ENCODE data around the gene SOCS3.
A peak's percentile ranks its signal among the peaks of the same experiment; 100 is the strongest.

Gene SOCS3

GRCh38 chr17:78365561-78366108 is 5.8 kb upstream of the SOCS3 start:
- H3K4me1 ChIP-seq (ENCODE audit: control insufficient read depth, insufficient read depth, low read length), result peaks cover 13% of the 10 kb centered on the region
- no peaks in the 10 kb centered on the region for H3K9me3 ChIP-seq (ENCODE audit: control insufficient read depth, low read length)
- H3K9ac ChIP-seq (ENCODE audit: low read length), result peak overlapping the region; percentile 45
- peak; percentile 82 for DNase-seq (ENCODE audit: low read depth)
- H3K27me3 ChIP-seq (replicated peaks; ENCODE audit: control insufficient read depth, insufficient read depth, low read length), result no peaks in the 10 kb centered on the region
- H3K36me3 ChIP-seq (ENCODE audit: control insufficient read depth, insufficient read depth, low read length, severe bottlenecking), result no peaks in the 10 kb centered on the region
- H3K4me3 ChIP-seq (ENCODE audit: low read length), result no peak overlapping the region

DNA sequence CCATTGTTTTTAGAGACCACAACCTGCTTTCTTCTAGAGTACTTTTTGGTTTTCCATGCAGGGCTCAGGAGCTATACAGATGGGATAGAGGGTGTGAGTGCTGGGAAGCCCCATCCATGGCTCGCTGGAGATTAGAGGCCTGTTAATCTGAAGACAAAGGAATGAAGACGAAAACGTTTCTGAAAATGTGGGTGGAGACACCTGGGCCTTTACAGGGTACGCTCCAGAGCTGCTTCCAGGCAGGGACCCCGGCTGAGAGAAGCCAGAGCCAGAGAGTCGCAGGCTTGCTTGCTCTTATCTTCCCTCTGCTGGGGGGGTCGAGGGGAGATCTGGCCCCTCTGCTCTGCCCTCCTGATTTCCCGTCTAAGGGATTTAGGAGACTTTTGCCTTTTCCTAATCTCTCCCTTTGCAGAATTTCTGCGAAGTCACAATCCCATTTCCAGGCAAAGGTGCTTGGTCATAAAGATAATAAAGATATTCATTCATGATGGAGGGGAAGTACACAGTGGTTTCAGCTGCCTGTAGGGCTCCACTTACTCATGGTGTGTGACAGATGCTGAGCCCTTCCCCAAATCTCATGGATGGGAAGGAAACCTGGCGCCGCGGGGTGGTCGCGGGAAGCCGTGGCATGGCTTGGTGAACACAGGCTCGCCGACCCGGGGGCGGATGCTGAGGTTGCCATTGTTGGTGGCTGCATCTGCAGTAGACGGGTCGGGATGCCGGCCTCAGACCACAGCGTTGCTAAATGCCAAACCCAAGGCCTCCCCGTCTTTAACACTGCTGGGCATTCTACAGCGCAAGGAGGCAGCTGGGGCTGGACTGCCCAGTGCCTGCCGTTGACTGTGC is 4.8 kb upstream of the SOCS3 start:
- H3K4me3 ChIP-seq (ENCODE audit: low read length), result no peak overlapping the region
- no peak for DNase-seq (ENCODE audit: low read depth)
- H3K9ac ChIP-seq (ENCODE audit: low read length), result no peak overlapping the region
- H3K27me3 ChIP-seq (replicated peaks; ENCODE audit: control insufficient read depth, insufficient read depth, low read length), result no peaks in the 10 kb centered on the region
- no peaks in the 10 kb centered on the region for H3K36me3 ChIP-seq (ENCODE audit: control insufficient read depth, insufficient read depth, low read length, severe bottlenecking)
- H3K9me3 ChIP-seq (ENCODE audit: control insufficient read depth, low read length), result no peaks in the 10 kb centered on the region
- peaks cover 16% of the 10 kb centered on the region for H3K4me1 ChIP-seq (ENCODE audit: control insufficient read depth, insufficient read depth, low read length)

DNA sequence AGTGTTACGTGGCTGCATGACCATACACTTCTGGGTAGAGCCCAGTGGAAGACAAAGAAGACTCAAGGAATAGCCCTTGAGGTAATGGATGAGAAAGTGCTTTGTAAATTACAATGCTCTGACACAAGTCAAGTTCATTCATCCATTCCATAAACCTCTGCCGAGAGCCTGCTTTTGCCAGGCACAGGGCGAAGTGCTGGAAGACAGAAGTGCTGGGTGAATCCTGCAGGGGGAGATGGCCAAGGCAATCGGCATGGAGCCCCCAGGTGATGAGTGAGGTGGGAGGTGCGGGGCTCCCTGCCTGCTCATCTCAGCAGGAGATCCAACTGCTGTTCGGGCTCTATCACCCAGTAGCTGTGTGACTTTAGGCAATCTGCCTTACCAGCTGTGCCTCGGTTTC is 2.8 kb upstream of the SOCS3 start:
- no peak overlapping the region for H3K4me3 ChIP-seq (ENCODE audit: low read length)
- no peak overlapping the region for H3K9ac ChIP-seq (ENCODE audit: low read length)
- DNase-seq (ENCODE audit: low read depth), result no peak
- H3K4me1 ChIP-seq (ENCODE audit: control insufficient read depth, insufficient read depth, low read length), result peaks cover 20% of the 10 kb centered on the region
- H3K36me3 ChIP-seq (ENCODE audit: control insufficient read depth, insufficient read depth, low read length, severe bottlenecking), result peaks cover 12% of the 10 kb centered on the region
- H3K27me3 ChIP-seq (replicated peaks; ENCODE audit: control insufficient read depth, insufficient read depth, low read length), result no peaks in the 10 kb centered on the region
- no peaks in the 10 kb centered on the region for H3K9me3 ChIP-seq (ENCODE audit: control insufficient read depth, low read length)

GRCh38 chr17:78362232-78362631 is 2.4 kb upstream of the SOCS3 start:
- no peaks in the 10 kb centered on the region for H3K9me3 ChIP-seq (ENCODE audit: control insufficient read depth, low read length)
- H3K27me3 ChIP-seq (replicated peaks; ENCODE audit: control insufficient read depth, insufficient read depth, low read length), result no peaks in the 10 kb centered on the region
- H3K4me1 ChIP-seq (ENCODE audit: control insufficient read depth, insufficient read depth, low read length), result peaks cover 23% of the 10 kb centered on the region
- no peak for DNase-seq (ENCODE audit: low read depth)
- H3K9ac ChIP-seq (ENCODE audit: low read length), result no peak overlapping the region
- peaks cover 16% of the 10 kb centered on the region for H3K36me3 ChIP-seq (ENCODE audit: control insufficient read depth, insufficient read depth, low read length, severe bottlenecking)
- H3K4me3 ChIP-seq (ENCODE audit: low read length), result no peak overlapping the region

DNA sequence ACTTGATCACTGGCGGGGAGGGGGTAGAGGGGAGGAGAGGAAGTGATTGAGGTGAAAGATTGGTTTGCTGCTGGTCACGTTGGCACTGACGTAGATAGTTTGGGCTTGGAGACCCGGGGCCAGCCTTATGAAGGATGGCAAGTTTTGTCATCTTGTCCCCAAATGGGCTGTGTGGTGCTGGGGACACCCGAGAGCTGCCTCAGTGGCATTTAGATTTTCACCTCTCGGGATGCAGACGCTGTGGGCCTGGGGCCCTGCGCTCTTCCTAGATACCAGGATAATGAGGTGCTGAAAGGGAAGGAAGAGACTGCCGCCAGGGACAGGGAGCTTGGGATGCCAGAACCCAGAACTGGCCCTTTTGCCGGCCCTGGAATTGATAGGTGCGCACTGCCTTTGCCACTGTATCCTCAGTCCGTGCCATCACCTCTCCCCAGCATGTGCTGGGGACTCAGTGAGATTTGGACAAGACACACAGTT is 1.4 kb upstream of the SOCS3 start:
- Histone ChIP-seq H3K9me3 (ENCODE audit: control insufficient read depth, low read length) (no peaks in the 10 kb centered on the region), H3K9ac (ENCODE audit: low read length) (peak overlapping the region; percentile 85), H3K4me3 (ENCODE audit: low read length) (no peak overlapping the region), H3K27me3 (replicated peaks; ENCODE audit: control insufficient read depth, insufficient read depth, low read length) (no peaks in the 10 kb centered on the region), H3K4me1 (ENCODE audit: control insufficient read depth, insufficient read depth, low read length) (peaks cover 27% of the 10 kb centered on the region), H3K36me3 (ENCODE audit: control insufficient read depth, insufficient read depth, low read length, severe bottlenecking) (peaks cover 21% of the 10 kb centered on the region)
- DNase-seq (ENCODE audit: low read depth), result no peak

DNA sequence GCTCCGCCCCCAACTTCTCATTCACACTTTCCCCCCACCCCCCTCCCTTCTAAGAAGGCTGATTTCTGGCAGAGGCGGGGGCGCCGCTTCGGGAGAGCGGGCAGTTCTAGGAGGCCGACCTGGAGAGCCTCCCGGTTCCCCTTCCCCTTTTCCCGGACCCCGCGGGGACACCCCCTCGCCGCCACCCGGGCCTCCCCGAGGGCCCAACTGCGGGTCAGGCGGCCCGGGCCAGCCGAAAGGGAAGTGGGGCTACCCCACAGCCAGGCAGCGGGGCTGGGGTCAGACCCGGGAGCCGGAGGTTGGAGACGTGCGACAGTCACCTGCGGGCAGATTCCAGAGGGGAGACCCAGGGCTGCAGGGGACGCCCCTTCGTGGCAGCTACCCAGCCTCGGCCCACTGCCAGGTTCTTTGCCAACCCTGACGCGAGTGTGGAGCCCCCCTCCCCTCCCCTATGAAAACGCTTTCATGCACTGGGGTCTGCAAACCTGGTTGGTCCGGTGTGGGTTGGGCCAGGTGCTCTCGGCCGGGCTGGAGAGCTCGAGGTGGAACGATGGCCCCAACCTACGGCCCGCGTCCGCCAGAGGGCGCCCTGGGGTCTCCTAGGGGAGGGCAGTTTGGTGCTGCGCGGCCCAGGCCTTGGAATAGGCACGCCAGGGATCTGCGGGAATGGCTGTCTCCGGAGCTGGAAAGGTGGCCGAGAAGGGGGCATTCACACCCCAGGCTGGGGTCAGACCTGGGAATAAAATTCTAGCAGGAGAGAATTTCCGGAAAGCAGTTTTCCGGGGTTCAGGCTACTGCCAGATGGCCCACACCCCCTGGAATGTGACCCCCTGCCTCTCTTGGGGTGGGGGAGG is 721 bp upstream of the SOCS3 start:
- Histone ChIP-seq H3K4me1 (ENCODE audit: control insufficient read depth, insufficient read depth, low read length) (peaks cover 27% of the 10 kb centered on the region), H3K27me3 (replicated peaks; ENCODE audit: control insufficient read depth, insufficient read depth, low read length) (no peaks in the 10 kb centered on the region), H3K9ac (ENCODE audit: low read length) (peak overlapping the region; percentile 85), H3K9me3 (ENCODE audit: control insufficient read depth, low read length) (no peaks in the 10 kb centered on the region), H3K36me3 (ENCODE audit: control insufficient read depth, insufficient read depth, low read length, severe bottlenecking) (peaks cover 28% of the 10 kb centered on the region), H3K4me3 (ENCODE audit: low read length) (peak overlapping the region; percentile 76)
- DNase-seq (ENCODE audit: low read depth), result peak; percentile 96

- Histone ChIP-seq H3K36me3 (ENCODE audit: control insufficient read depth, insufficient read depth, low read length, severe bottlenecking) (peaks cover 29% of the 10 kb centered on the region), H3K4me1 (ENCODE audit: control insufficient read depth, insufficient read depth, low read length) (peaks cover 34% of the 10 kb centered on the region), H3K9me3 (ENCODE audit: control insufficient read depth, low read length) (no peaks in the 10 kb centered on the region), H3K27me3 (replicated peaks; ENCODE audit: control insufficient read depth, insufficient read depth, low read length) (no peaks in the 10 kb centered on the region), H3K4me3 (ENCODE audit: low read length) (peak overlapping the region; percentile 84), H3K9ac (ENCODE audit: low read length) (peak overlapping the region; percentile 98)
- DNase-seq (ENCODE audit: low read depth), result peak; percentile 60
Observed at GRCh38 chr17:78359321-78359996, 418 bp downstream of the SOCS3 start.

- no peaks in the 10 kb centered on the region for H3K27me3 ChIP-seq (replicated peaks; ENCODE audit: control insufficient read depth, insufficient read depth, low read length)
- peaks cover 41% of the 10 kb centered on the region for H3K4me1 ChIP-seq (ENCODE audit: control insufficient read depth, insufficient read depth, low read length)
- H3K9me3 ChIP-seq (ENCODE audit: control insufficient read depth, low read length), result no peaks in the 10 kb centered on the region
- DNase-seq (ENCODE audit: low read depth), result peak; percentile 64
- peaks cover 29% of the 10 kb centered on the region for H3K36me3 ChIP-seq (ENCODE audit: control insufficient read depth, insufficient read depth, low read length, severe bottlenecking)
- peak overlapping the region; percentile 84 for H3K4me3 ChIP-seq (ENCODE audit: low read length)
- H3K9ac ChIP-seq (ENCODE audit: low read length), result peak overlapping the region; percentile 98
Observed at GRCh38 chr17:78358538-78359320, 1.1 kb downstream of the SOCS3 start.

DNA sequence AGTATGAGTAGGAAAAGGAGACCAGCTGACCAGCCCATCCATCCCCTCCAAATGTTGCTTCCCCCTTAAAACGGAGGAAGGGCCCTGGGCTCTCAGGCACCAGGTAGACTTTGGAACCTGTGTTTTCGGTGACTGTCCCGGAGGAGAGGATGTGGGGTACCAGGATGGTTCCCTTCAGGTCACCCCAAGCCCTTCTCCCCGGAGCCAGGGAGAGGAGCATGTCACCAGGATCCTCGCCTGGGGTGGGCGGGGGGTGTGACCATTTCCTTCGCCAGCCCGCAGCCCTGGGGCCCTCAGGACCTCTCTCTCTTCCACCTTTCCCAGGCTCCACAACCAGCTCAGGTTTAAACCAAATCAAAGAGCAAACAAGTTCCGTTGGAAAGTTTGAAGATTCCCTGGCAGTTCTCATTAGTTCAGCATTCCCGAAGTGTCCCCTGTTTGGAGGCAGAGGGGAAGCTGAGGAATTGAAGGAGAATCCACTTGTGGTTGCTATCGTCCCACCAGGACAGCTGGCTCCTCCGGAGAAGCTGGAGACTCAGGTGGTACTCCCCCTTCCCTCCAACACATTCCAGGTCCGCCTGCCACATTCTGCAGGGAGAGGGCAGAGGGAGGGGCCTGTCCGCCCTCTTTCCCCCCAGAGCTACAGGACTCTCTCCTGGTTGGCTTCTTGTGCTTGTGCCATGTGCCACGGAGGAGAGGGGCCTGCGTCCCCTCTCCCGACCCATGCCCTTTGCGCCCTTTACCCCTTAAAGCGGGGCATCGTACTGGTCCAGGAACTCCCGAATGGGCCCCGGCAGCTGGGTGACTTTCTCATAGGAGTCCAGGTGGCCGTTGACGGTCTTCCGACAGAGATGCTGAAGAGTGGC is 2.0 kb downstream of the SOCS3 start:
- peaks cover 29% of the 10 kb centered on the region for H3K36me3 ChIP-seq (ENCODE audit: control insufficient read depth, insufficient read depth, low read length, severe bottlenecking)
- no peak for DNase-seq (ENCODE audit: low read depth)
- H3K9me3 ChIP-seq (ENCODE audit: control insufficient read depth, low read length), result no peaks in the 10 kb centered on the region
- peaks cover 46% of the 10 kb centered on the region for H3K4me1 ChIP-seq (ENCODE audit: control insufficient read depth, insufficient read depth, low read length)
- no peaks in the 10 kb centered on the region for H3K27me3 ChIP-seq (replicated peaks; ENCODE audit: control insufficient read depth, insufficient read depth, low read length)
- peak overlapping the region; percentile 84 for H3K4me3 ChIP-seq (ENCODE audit: low read length)
- peak overlapping the region; percentile 98 for H3K9ac ChIP-seq (ENCODE audit: low read length)

All from adipocyte (in vitro differentiated cells).